Measurements from ENCODE around the gene NME3.

DNA sequence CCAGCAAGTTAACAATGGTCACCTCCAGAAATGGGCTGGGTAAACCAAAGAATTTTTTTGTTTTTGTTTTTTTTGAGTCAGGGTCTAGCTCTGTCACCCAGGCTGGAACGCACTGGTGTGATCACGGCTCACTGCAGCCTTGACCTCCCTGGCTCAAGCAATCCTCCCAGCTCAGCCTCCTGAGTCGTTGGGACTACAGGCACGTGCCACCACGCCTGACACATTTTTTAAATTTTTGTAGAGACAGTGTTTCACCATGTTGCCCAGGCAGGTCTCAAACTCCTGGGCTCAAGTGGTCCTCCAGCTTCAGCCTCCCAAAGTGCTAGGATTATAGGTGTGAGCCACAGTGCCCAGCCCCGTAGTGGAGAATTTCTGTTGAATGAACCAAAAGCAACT, 9.3 kb upstream of the NME3 start:
- TF ChIP-seq, protein P1, sequence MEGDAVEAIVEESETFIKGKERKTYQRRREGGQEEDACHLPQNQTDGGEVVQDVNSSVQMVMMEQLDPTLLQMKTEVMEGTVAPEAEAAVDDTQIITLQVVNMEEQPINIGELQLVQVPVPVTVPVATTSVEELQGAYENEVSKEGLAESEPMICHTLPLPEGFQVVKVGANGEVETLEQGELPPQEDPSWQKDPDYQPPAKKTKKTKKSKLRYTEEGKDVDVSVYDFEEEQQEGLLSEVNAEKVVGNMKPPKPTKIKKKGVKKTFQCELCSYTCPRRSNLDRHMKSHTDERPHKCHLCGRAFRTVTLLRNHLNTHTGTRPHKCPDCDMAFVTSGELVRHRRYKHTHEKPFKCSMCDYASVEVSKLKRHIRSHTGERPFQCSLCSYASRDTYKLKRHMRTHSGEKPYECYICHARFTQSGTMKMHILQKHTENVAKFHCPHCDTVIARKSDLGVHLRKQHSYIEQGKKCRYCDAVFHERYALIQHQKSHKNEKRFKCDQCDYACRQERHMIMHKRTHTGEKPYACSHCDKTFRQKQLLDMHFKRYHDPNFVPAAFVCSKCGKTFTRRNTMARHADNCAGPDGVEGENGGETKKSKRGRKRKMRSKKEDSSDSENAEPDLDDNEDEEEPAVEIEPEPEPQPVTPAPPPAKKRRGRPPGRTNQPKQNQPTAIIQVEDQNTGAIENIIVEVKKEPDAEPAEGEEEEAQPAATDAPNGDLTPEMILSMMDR (CRISPR knock-in tag; IDR thresholded peaks at IDR 0.05): no peak
- TF ChIP-seq RAD21 (CRISPR knock-in tag; IDR thresholded peaks at IDR 0.05): no peak
- TF ChIP-seq CAMTA2 (CRISPR knock-in tag; IDR thresholded peaks at IDR 0.05; ENCODE audit: borderline replicate concordance): no peak
- no peak for TF ChIP-seq SIN3B (IDR thresholded peaks at IDR 0.05; ENCODE audit: low read length)
- TF ChIP-seq EZH2 (conservative IDR thresholded peaks at IDR 0.05; ENCODE audit: low read depth, low read length): no peak
- TF ChIP-seq, protein P2, sequence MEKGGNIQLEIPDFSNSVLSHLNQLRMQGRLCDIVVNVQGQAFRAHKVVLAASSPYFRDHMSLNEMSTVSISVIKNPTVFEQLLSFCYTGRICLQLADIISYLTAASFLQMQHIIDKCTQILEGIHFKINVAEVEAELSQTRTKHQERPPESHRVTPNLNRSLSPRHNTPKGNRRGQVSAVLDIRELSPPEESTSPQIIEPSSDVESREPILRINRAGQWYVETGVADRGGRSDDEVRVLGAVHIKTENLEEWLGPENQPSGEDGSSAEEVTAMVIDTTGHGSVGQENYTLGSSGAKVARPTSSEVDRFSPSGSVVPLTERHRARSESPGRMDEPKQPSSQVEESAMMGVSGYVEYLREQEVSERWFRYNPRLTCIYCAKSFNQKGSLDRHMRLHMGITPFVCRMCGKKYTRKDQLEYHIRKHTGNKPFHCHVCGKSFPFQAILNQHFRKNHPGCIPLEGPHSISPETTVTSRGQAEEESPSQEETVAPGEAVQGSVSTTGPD (CRISPR knock-in tag; IDR thresholded peaks at IDR 0.05): no peak

Data from HepG2 (cell line).